ENCODE data around the gene SUPT3H. TPM values are rescaled to one million over a fixed set of nuclear protein-coding genes. Genes with fewer than 3 reads are reported as not detected.

The SUPT3H gene
- total and polyA plus RNA-seq, 2 of the 8 experiments (the other 6 are each of a cell fraction or from before 2014, with no cell fraction given): 18.8 to 23.0 TPM

GRCh38 chr6:45175272-45175671 is 202.5 kb downstream of the SUPT3H start:
- no peak overlapping the region for H4K91ac ChIP-seq (replicated peaks; ENCODE audit: insufficient read length, low read length)
- no peak overlapping the region for H4K8ac ChIP-seq (ENCODE audit: extremely low read depth, insufficient read depth, low read length)
- TF ChIP-seq, protein P1, sequence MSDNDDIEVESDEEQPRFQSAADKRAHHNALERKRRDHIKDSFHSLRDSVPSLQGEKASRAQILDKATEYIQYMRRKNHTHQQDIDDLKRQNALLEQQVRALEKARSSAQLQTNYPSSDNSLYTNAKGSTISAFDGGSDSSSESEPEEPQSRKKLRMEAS (IDR thresholded peaks at IDR 0.05): no peak
- TF ChIP-seq JUND (IDR thresholded peaks at IDR 0.05; ENCODE audit: low read length): no peak
- H3K18ac ChIP-seq (ENCODE audit: extremely low read depth, low read length): no peak overlapping the region
- H4K20me1 ChIP-seq (replicated peaks in 1 of 2; ENCODE audit: control insufficient read depth in 1 of 2, insufficient read depth in 2 of 2, low read length in 2 of 2): no peaks in the 10 kb centered on the region
- no peak overlapping the region for H2BK5ac ChIP-seq (ENCODE audit: low read depth, low read length)
- no peak overlapping the region for H2AFZ ChIP-seq (ENCODE audit: low read length)
- H3K9me3 ChIP-seq (ENCODE audit: insufficient read depth in 2 of 2, low read depth in 1 of 2, low read length in 1 of 2): no peaks in the 10 kb centered on the region
- H3K4me2 ChIP-seq (ENCODE audit: insufficient read depth in 1 of 2, low read depth in 2 of 2, low read length in 2 of 2): no peak overlapping the region
- H3K4me1 ChIP-seq (replicated peaks in 1 of 4; ENCODE audit: control insufficient read depth in 3 of 4, insufficient read depth in 4 of 4, low read length in 3 of 4): no peaks in the 10 kb centered on the region
- H3K36me3 ChIP-seq (ENCODE audit: control insufficient read depth in 2 of 4, insufficient read depth in 4 of 4, low read length in 3 of 4): no peaks in the 10 kb centered on the region
- H3K79me2 ChIP-seq (ENCODE audit: control insufficient read depth in 1 of 2, insufficient read depth in 2 of 2, low read length in 2 of 2): no peaks in the 10 kb centered on the region
- H4K5ac ChIP-seq (ENCODE audit: insufficient read length, low read depth, low read length): no peak overlapping the region
- no peak overlapping the region for H3K27ac ChIP-seq (ENCODE audit: low read depth, low read length)
- peak overlapping the region; percentile 60; the same call in 1 of the 2 replicates for H2BK12ac ChIP-seq (ENCODE audit: low read depth, low read length)
- FAIRE-seq (no peak), DNase-seq (ENCODE audit: low read depth in 1 of 2, low spot score in 2 of 2) (no peak)
- H3K4ac ChIP-seq (replicated peaks; ENCODE audit: insufficient read length, low read depth, low read length): no peak overlapping the region
- peak overlapping the region; percentile 64 for H2BK120ac ChIP-seq (replicated peaks; ENCODE audit: low read depth, low read length)
- ChIA-PET CTCF (ENCODE audit: partially characterized antibody) (interaction anchor here (0.7 to 1.1 kb wide), 2 partner anchors 18 to 550 kb away, joined by 3 read pairs; no protein-coding TSS in a partner anchor), POLR2A (ENCODE audit: partially characterized antibody) (no interaction called here)
- H3K23ac ChIP-seq (ENCODE audit: insufficient read length): no peak overlapping the region
- H3K14ac ChIP-seq (ENCODE audit: insufficient read length): no peak overlapping the region
- 74% methylated on average over 7 of the region's 7 CpGs; no CpG with 5 or more reads in 1 of the 2 experiments for WGBS, 2 experiments (ENCODE audit: extremely low coverage in 1 of 2, insufficient coverage in 1 of 2, insufficient read length in 1 of 2, insufficient replicate concordance in 2 of 2, low coverage in 1 of 2, low lambda C conversion rate in 2 of 2, missing lambda C conversion rate in 1 of 2)
- no peaks in the 10 kb centered on the region for H3K27me3 ChIP-seq (replicated peaks in 1 of 4; ENCODE audit: control insufficient read depth in 3 of 4, extremely low read depth in 1 of 4, insufficient read depth in 3 of 4, low read length in 3 of 4)
- no peak overlapping the region for H3K9ac ChIP-seq (replicated peaks in 1 of 4; ENCODE audit: extremely low read depth in 1 of 4, low read depth in 3 of 4, low read length in 3 of 4)
- H3K4me3 ChIP-seq (ENCODE audit: extremely low read depth in 1 of 4, insufficient read depth in 2 of 4, low read depth in 3 of 4, low read length in 4 of 4): peak overlapping the region in 1 of 4 experiments; percentile 21; a peak in 1 of 8 replicates
- no peak overlapping the region for H2BK20ac ChIP-seq (ENCODE audit: low read length)
- 0 out of 2 replicates have a peak overlapping the region, but pooled peaks have one; percentile 65 for H2AK5ac ChIP-seq (ENCODE audit: low read depth, low read length)
- H2BK15ac ChIP-seq (ENCODE audit: low read length): no peak overlapping the region
- H3K56ac ChIP-seq (replicated peaks; ENCODE audit: insufficient read length, low read depth, low read length): no peak overlapping the region
- no peaks in the 10 kb centered on the region for H3K79me1 ChIP-seq (ENCODE audit: low read depth, low read length)
- H3K23me2 ChIP-seq (ENCODE audit: low read depth, low read length): no peaks in the 10 kb centered on the region
